HT1080 (cell line): ENCODE results near the gene COL5A3. TPM values are rescaled to one million over a fixed set of nuclear protein-coding genes. Genes with fewer than 3 reads are reported as not detected.

Source experiments
- small RNA-seq: library from RNA; depleted of rRNA; stranded (forward); fragments of <200 nt; gene quantifications from one replicate; pipeline ENCODE3, GENCODE V24; 2014
- total RNA-seq: library from RNA; depleted of rRNA; stranded (reverse); fragments of >200 nt; shearing (Covaris generic); gene quantifications from 2 replicates; pipeline ENCODE4 v1.2.3, GENCODE V29; 2014; rRNA removed

Gene COL5A3
- total RNA-seq, 1 experiment from 2014 or later: not detected

Small RNA genes lying within 50 kb of the gene (small RNA-seq; reads per million reads assigned to genes)
- gene MIR5589: not detected

Other genes starting within 250 kb of the COL5A3 start
- gene ZNF846, start 241.8 kb downstream of the COL5A3 start, total RNA-seq: 1.9 TPM in 1 of 2 replicates, not detected in the other
- 21.2 and 24.3 TPM in 2 replicates for gene FBXL12, start 191.4 kb downstream of the COL5A3 start, total RNA-seq
- 225 and 406 TPM in 2 replicates for gene UBL5, start 182.6 kb downstream of the COL5A3 start, total RNA-seq
- 146 and 165 TPM in 2 replicates for gene PIN1, start 175.2 kb downstream of the COL5A3 start, total RNA-seq
- not detected in 2 replicates for gene OLFM2, start 74.0 kb downstream of the COL5A3 start, total RNA-seq
- gene RDH8, start 3.0 kb upstream of the COL5A3 start, total RNA-seq: not detected in 2 replicates
- gene SHFL, start 75.8 kb upstream of the COL5A3 start, total RNA-seq: 6.9 and 9.5 TPM in 2 replicates
- 0.35 and 0.53 TPM in 2 replicates for gene ANGPTL6, start 92.2 kb upstream of the COL5A3 start, total RNA-seq
- gene PPAN, start 95.9 kb upstream of the COL5A3 start, total RNA-seq: 66.1 and 79.6 TPM in 2 replicates
- gene P2RY11, start 101.2 kb upstream of the COL5A3 start, total RNA-seq: 6.6 and 11.0 TPM in 2 replicates
- gene EIF3G, start 109.4 kb upstream of the COL5A3 start, total RNA-seq: 519 and 525 TPM in 2 replicates
- 136 and 139 TPM in 2 replicates for gene DNMT1, start 184.4 kb upstream of the COL5A3 start, total RNA-seq
- 1.1 and 1.9 TPM in 2 replicates for gene S1PR2, start 220.8 kb upstream of the COL5A3 start, total RNA-seq
- gene MRPL4, start 241.7 kb upstream of the COL5A3 start, total RNA-seq: 154 and 174 TPM in 2 replicates